Astrocyte (in vitro differentiated cells and primary cell): ENCODE measurements around the gene ZFYVE21. TPM values are rescaled to one million over a fixed set of nuclear protein-coding genes. Genes with fewer than 3 reads are reported as not detected.

Experiments
- DNase-seq: peaks from one replicate; pipeline ENCODE4 v3.0.0-alpha.2; 2010; ENCODE audit warnings: low read depth
- FAIRE-seq: peaks from 2 replicates; lab custom pipeline; 2011; peaks lifted over from hg19 to GRCh38; lab: Jason Lieb, UNC
- H2AFZ ChIP-seq: 2 replicates; pipeline ENCODE4 v1.6.0; 2012; ENCODE audit warnings: low read depth, low read length, inconsistent platforms
- H3K27ac ChIP-seq: 2 replicates; pipeline ENCODE4 v1.5.1; 2011; ENCODE audit warnings: low read depth, low read length, inconsistent platforms
- H3K27me3 ChIP-seq: 2 replicates; pipeline ENCODE4 v1.6.0; 2011; ENCODE audit warnings: low read length, inconsistent platforms; ENCODE audit not compliant: insufficient read depth
- H3K36me3 ChIP-seq: 2 replicates; pipeline ENCODE4 v1.5.1; 2011; ENCODE audit warnings: low read length, inconsistent platforms; ENCODE audit not compliant: insufficient read depth
- H3K4me1 ChIP-seq: 2 replicates; pipeline ENCODE4 v1.5.1; 2011; ENCODE audit warnings: low read length, inconsistent platforms; ENCODE audit not compliant: insufficient read depth
- H3K4me2 ChIP-seq: 2 replicates; pipeline ENCODE4 v1.6.0; 2012; ENCODE audit warnings: low read length, inconsistent platforms
- H3K4me3 ChIP-seq: 2 replicates; pipeline ENCODE4 v1.5.1; 2011; ENCODE audit warnings: low read depth, mild to moderate bottlenecking, low read length, inconsistent platforms; ENCODE audit not compliant: insufficient read depth
- H3K79me2 ChIP-seq: 2 replicates; pipeline ENCODE4 v1.6.0; 2012; ENCODE audit warnings: mild to moderate bottlenecking, low read length, inconsistent platforms; ENCODE audit not compliant: insufficient read depth
- H3K9ac ChIP-seq: 2 replicates; pipeline ENCODE4 v1.6.0; 2012; ENCODE audit warnings: mild to moderate bottlenecking, low read length, inconsistent platforms
- H3K9me3 ChIP-seq: 2 replicates; pipeline ENCODE4 v1.5.1; 2012; ENCODE audit warnings: low read depth, mild to moderate bottlenecking, low read length, inconsistent platforms; ENCODE audit not compliant: insufficient read depth
- H4K20me1 ChIP-seq: 2 replicates; pipeline ENCODE4 v1.6.0; 2012; ENCODE audit warnings: low read length, inconsistent platforms; ENCODE audit not compliant: insufficient read depth
- H3K27ac Mint-ChIP-seq: one replicate; pipeline ENCODE4 v1.8.0; 2021; ENCODE audit warnings: mild to moderate bottlenecking, mixed read lengths; ENCODE audit not compliant: unreplicated experiment
- H3K27me3 Mint-ChIP-seq: one replicate; pipeline ENCODE4 v1.8.0; 2021; ENCODE audit warnings: low read depth, mixed read lengths; ENCODE audit not compliant: unreplicated experiment
- H3K36me3 Mint-ChIP-seq: one replicate; pipeline ENCODE4 v1.8.0; 2021; ENCODE audit warnings: low read depth, mixed read lengths; ENCODE audit not compliant: unreplicated experiment
- H3K4me1 Mint-ChIP-seq: one replicate; pipeline ENCODE4 v1.8.0; 2021; ENCODE audit warnings: low read depth, mixed read lengths; ENCODE audit not compliant: unreplicated experiment
- H3K4me3 Mint-ChIP-seq: one replicate; pipeline ENCODE4 v1.8.0; 2021; ENCODE audit warnings: mild to moderate bottlenecking, moderate library complexity, mixed read lengths; ENCODE audit not compliant: unreplicated experiment
- H3K9me3 Mint-ChIP-seq: one replicate; pipeline ENCODE4 v1.8.0; 2021; ENCODE audit warnings: mild to moderate bottlenecking, mixed read lengths; ENCODE audit not compliant: unreplicated experiment
- CTCF ChIP-seq: IDR thresholded peaks from 2 replicates; pipeline ENCODE4 v1.5.1; 2011; ENCODE audit warnings: low read depth, mild to moderate bottlenecking, inconsistent platforms, low read length, moderate library complexity; ENCODE audit not compliant: insufficient read depth
- EZH2 ChIP-seq: IDR thresholded peaks from 2 replicates; pipeline ENCODE4 v1.6.1; 2012; ENCODE audit warnings: mild to moderate bottlenecking, low read length, inconsistent platforms; ENCODE audit not compliant: insufficient read depth
- total RNA-seq: library from RNA; stranded (reverse); gene quantifications from 2 replicates; pipeline ENCODE4 v1.2.1, GENCODE V29; 2021

ZFYVE21 gene
- total RNA-seq, 1 donor from 2014 or later, result 41.7 TPM

GRCh38 chr14:103692159-103692558, 23.5 kb upstream of the ZFYVE21 start:
- Histone ChIP-seq H3K4me1 (peaks cover 39% of the 10 kb centered on the region), H3K9me3 (no peaks in the 10 kb centered on the region), H4K20me1 (peaks cover 72% of the 10 kb centered on the region), H2AFZ (no peak overlapping the region), H3K4me2 (no peak overlapping the region), H3K36me3 (peaks cover 32% of the 10 kb centered on the region), H3K9ac (no peak overlapping the region), H3K27me3 (no peaks in the 10 kb centered on the region), H3K4me3 (no peak overlapping the region), H3K79me2 (peaks cover 74% of the 10 kb centered on the region), H3K27ac (no peak overlapping the region)
- Mint-ChIP-seq H3K9me3 (no peaks in the 10 kb centered on the region), H3K36me3 (peaks cover 4% of the 10 kb centered on the region), H3K27me3 (no peaks in the 10 kb centered on the region), H3K4me3 (no peak overlapping the region), H3K27ac (no peak overlapping the region), H3K4me1 (peaks cover 24% of the 10 kb centered on the region)
- TF ChIP-seq EZH2 (no peak), CTCF (no peak)
- FAIRE-seq (no peak), DNase-seq (no peak)

- Histone ChIP-seq H3K27ac (no peak overlapping the region), H3K9me3 (no peaks in the 10 kb centered on the region), H3K36me3 (peaks cover 31% of the 10 kb centered on the region), H3K4me1 (peaks cover 35% of the 10 kb centered on the region), H3K27me3 (no peaks in the 10 kb centered on the region), H3K9ac (no peak overlapping the region), H3K4me3 (no peak overlapping the region), H2AFZ (no peak overlapping the region), H3K4me2 (no peak overlapping the region), H4K20me1 (peaks cover 79% of the 10 kb centered on the region), H3K79me2 (peaks cover 78% of the 10 kb centered on the region)
- no peak for FAIRE-seq
- no peak for DNase-seq
- H3K4me1 Mint-ChIP-seq, result peaks cover 27% of the 10 kb centered on the region
- H3K27me3 Mint-ChIP-seq, result no peaks in the 10 kb centered on the region
- H3K9me3 Mint-ChIP-seq, result no peaks in the 10 kb centered on the region
- no peak overlapping the region for H3K4me3 Mint-ChIP-seq
- no peak for TF ChIP-seq EZH2
- no peak for TF ChIP-seq CTCF
- H3K27ac Mint-ChIP-seq, result peak overlapping the region; percentile 34
- H3K36me3 Mint-ChIP-seq, result peaks cover 4% of the 10 kb centered on the region
Measured at GRCh38 chr14:103692871-103693270, 22.7 kb upstream of the ZFYVE21 start.

DNA sequence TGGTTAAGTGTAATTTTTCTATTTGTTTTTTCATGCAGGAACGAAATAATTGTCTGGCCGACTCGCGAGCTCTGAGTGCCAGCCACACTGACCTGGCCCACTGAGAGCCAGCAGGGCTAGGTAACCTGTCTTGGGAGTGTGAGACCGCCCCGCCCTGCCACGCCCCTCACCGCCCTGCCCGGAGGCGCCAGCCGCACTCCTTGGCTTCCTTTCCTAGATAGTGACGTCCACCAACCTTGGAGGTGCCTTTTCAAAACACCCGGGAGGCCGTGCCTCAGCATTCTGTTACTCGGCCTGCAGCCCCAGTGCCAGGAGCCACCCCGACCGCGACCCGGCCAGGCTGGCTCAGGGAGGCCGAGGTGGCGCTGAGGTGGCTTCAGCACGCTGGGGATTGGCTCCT, 22.1 kb upstream of the ZFYVE21 start:
- Mint-ChIP-seq H3K9me3 (no peaks in the 10 kb centered on the region), H3K4me1 (peaks cover 27% of the 10 kb centered on the region), H3K36me3 (peaks cover 4% of the 10 kb centered on the region), H3K27ac (no peak overlapping the region), H3K4me3 (no peak overlapping the region), H3K27me3 (no peaks in the 10 kb centered on the region)
- FAIRE-seq (no peak), DNase-seq (no peak)
- no peaks in the 10 kb centered on the region for H3K27me3 ChIP-seq
- no peak for TF ChIP-seq CTCF
- no peak for TF ChIP-seq EZH2
- peaks cover 80% of the 10 kb centered on the region for H3K79me2 ChIP-seq
- peaks cover 26% of the 10 kb centered on the region for H3K36me3 ChIP-seq
- peaks cover 83% of the 10 kb centered on the region for H4K20me1 ChIP-seq
- no peaks in the 10 kb centered on the region for H3K9me3 ChIP-seq
- H3K4me3 ChIP-seq, result no peak overlapping the region
- no peak overlapping the region for H3K4me2 ChIP-seq
- H2AFZ ChIP-seq, result no peak overlapping the region
- H3K27ac ChIP-seq, result no peak overlapping the region
- H3K9ac ChIP-seq, result no peak overlapping the region
- peaks cover 33% of the 10 kb centered on the region for H3K4me1 ChIP-seq
